GM23338 (cell line): ENCODE measurements around the gene UPK3BL1.
"Not testable (repeated sequence)": the region's sequence is repeated elsewhere in the genome, so short reads cannot be mapped to it uniquely, and the experiment has no call there.

Source experiments
- CTCF ChIP-seq, 2 experiments: fragments of 200-600 bp in 1 of 2; sonication (generic) in 1 of 2; conservative IDR thresholded peaks; 2 replicates each; pipeline versions ENCODE4 v1.5.1 to v1.6.1; 2016 to 2017; ENCODE audit warnings: antibody characterized with exemption in 2 of 2, low read depth in 2 of 2, mild to moderate bottlenecking in 2 of 2, moderate library complexity in 1 of 2
- EZH2 ChIP-seq: fragments of 200-600 bp; sonication (generic); IDR thresholded peaks from one replicate; pipeline ENCODE4 v1.8.0; 2017; ENCODE audit warnings: antibody characterized with exemption, mild to moderate bottlenecking, low read depth; ENCODE audit not compliant: unreplicated experiment
- EZH2phosphoT487 ChIP-seq: fragments of 200-600 bp; sonication (generic); IDR thresholded peaks from one replicate; pipeline ENCODE4 v1.8.1; 2018; ENCODE audit warnings: antibody characterized with exemption; ENCODE audit not compliant: unreplicated experiment
- POLR2AphosphoS5 ChIP-seq: IDR thresholded peaks from 2 replicates; pipeline ENCODE4 v1.6.1; 2016; ENCODE audit warnings: antibody characterized with exemption, low read depth
- REST ChIP-seq: IDR thresholded peaks from one replicate; pipeline ENCODE4 v1.6.1; 2018; ENCODE audit warnings: antibody characterized with exemption; ENCODE audit not compliant: unreplicated experiment
- STAT1 ChIP-seq: IDR thresholded peaks from one replicate; pipeline ENCODE4 v1.6.1; 2016; ENCODE audit warnings: antibody characterized with exemption; ENCODE audit not compliant: unreplicated experiment

- TF ChIP-seq EZH2; STAT1; CTCF (conservative IDR thresholded peaks at IDR 0.05; ENCODE audit: low read depth in 2 of 2); REST; POLR2AphosphoS5; EZH2phosphoT487: not testable (repeated sequence)
Observed at GRCh38 chr7:102682560-102682959, 40.0 kb upstream of the UPK3BL1 start.
